ENCODE results near the gene GRIK1.
"Not testable (repeated sequence)": the region's sequence is repeated elsewhere in the genome, so short reads cannot be mapped to it uniquely, and the experiment has no call there.

Gene GRIK1

GRCh38 chr21:29939924-29940275, at the start of gene GRIK1:
TSS of gene GRIK1 (minus strand) at chr21:29939996.
- Histone ChIP-seq H3K9me3 (ENCODE audit: control insufficient read depth, insufficient read depth, low read depth, low read length) (no peaks in the 10 kb centered on the region), H3K36me3 (ENCODE audit: control insufficient read depth, insufficient read depth, low read length) (no peaks in the 10 kb centered on the region), H3K4me1 (ENCODE audit: control insufficient read depth, insufficient read depth, low read length) (no peaks in the 10 kb centered on the region), H3K4me3 (ENCODE audit: low read depth, low read length) (peak within 1 kb of the TSS; percentile 78), H3K27me3 (ENCODE audit: control insufficient read depth, insufficient read depth, low read length) (peaks cover 73% of the 10 kb centered on the region), H3K9ac (ENCODE audit: low read length) (peak within 1 kb of the TSS; percentile 56), H3K27ac (ENCODE audit: low read depth, low read length) (no peak within 1 kb of the TSS)

DNA sequence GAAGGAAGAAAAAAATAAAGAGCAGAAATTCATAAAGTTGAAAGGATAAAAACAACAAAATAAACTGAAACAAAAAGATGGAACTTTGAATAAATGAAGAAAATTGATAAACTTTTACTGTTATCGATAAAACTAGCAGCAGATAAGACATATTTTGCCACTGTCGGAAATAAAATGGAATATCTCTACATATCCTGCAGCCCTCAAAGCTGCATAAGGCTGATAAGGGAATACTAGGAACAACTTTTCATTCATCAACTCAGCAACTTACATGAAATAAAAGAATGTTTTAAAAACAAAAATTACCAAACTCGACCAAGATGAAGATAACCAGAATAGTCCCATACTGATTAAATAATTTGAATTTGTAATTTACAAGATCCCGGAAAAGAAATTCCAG, 48.0 kb upstream of the GRIK1 start:
- Histone ChIP-seq H3K27ac (ENCODE audit: low read depth, low read length) (no peak overlapping the region), H3K36me3 (ENCODE audit: control insufficient read depth, insufficient read depth, low read length) (no peaks in the 10 kb centered on the region), H3K4me3 (ENCODE audit: low read depth, low read length) (no peak overlapping the region), H3K27me3 (ENCODE audit: control insufficient read depth, insufficient read depth, low read length) (no peaks in the 10 kb centered on the region), H3K4me1 (ENCODE audit: control insufficient read depth, insufficient read depth, low read length) (peaks cover 2% of the 10 kb centered on the region; the same call in 1 of the 2 replicates), H3K9me3 (ENCODE audit: control insufficient read depth, insufficient read depth, low read depth, low read length) (peaks cover 9% of the 10 kb centered on the region; the same call in 1 of the 2 replicates), H3K9ac (ENCODE audit: low read length) (no peak overlapping the region)

- Histone ChIP-seq H3K27me3 (ENCODE audit: control insufficient read depth, insufficient read depth, low read length) (no peaks in the 10 kb centered on the region), H3K4me3 (ENCODE audit: low read depth, low read length) (no peak overlapping the region), H3K36me3 (ENCODE audit: control insufficient read depth, insufficient read depth, low read length) (no peaks in the 10 kb centered on the region), H3K4me1 (ENCODE audit: control insufficient read depth, insufficient read depth, low read length) (no peaks in the 10 kb centered on the region), H3K27ac (ENCODE audit: low read depth, low read length) (no peak overlapping the region), H3K9me3 (ENCODE audit: control insufficient read depth, insufficient read depth, low read depth, low read length) (peaks cover 9% of the 10 kb centered on the region; the same call in 1 of the 2 replicates), H3K9ac (ENCODE audit: low read length) (no peak overlapping the region)
Observed at GRCh38 chr21:29985866-29986265, 46.1 kb upstream of the GRIK1 start.

GRCh38 chr21:29979043-29979442, 39.2 kb upstream of the GRIK1 start:
- Histone ChIP-seq H3K9ac (ENCODE audit: low read length) (no peak overlapping the region), H3K27me3 (ENCODE audit: control insufficient read depth, insufficient read depth, low read length) (no peaks in the 10 kb centered on the region), H3K36me3 (ENCODE audit: control insufficient read depth, insufficient read depth, low read length) (no peaks in the 10 kb centered on the region), H3K4me3 (ENCODE audit: low read depth, low read length) (no peak overlapping the region), H3K4me1 (ENCODE audit: control insufficient read depth, insufficient read depth, low read length) (no peaks in the 10 kb centered on the region), H3K27ac (ENCODE audit: low read depth, low read length) (no peak overlapping the region), H3K9me3 (ENCODE audit: control insufficient read depth, insufficient read depth, low read depth, low read length) (no peaks in the 10 kb centered on the region)

GRCh38 chr21:29975776-29976175, 36.0 kb upstream of the GRIK1 start:
- Histone ChIP-seq H3K27me3 (ENCODE audit: control insufficient read depth, insufficient read depth, low read length) (no peaks in the 10 kb centered on the region), H3K36me3 (ENCODE audit: control insufficient read depth, insufficient read depth, low read length) (no peaks in the 10 kb centered on the region), H3K4me3 (ENCODE audit: low read depth, low read length) (no peak overlapping the region), H3K4me1 (ENCODE audit: control insufficient read depth, insufficient read depth, low read length) (no peaks in the 10 kb centered on the region), H3K27ac (ENCODE audit: low read depth, low read length) (no peak overlapping the region), H3K9me3 (ENCODE audit: control insufficient read depth, insufficient read depth, low read depth, low read length) (no peaks in the 10 kb centered on the region), H3K9ac (ENCODE audit: low read length) (no peak overlapping the region)

DNA sequence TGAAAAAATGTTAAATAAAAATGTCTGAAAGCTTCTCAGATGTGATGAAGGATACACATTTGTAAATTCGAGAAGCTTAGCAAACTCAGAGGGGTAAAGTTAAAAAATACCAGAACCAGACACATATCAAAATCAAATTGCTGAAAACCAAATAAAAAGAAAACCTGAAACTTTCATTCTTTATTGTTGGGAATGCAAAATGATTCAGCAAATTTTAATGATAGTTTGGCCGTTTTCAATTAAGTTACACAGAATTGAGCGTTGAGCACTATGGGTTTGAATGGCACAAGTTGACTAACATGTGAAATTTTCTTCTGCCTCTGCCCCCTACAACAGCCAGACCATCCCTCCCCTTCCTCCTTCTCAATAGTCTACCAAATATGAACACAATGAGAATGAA, 33.5 kb upstream of the GRIK1 start:
- Histone ChIP-seq H3K36me3 (ENCODE audit: control insufficient read depth, insufficient read depth, low read length) (no peaks in the 10 kb centered on the region), H3K9ac (ENCODE audit: low read length) (no peak overlapping the region), H3K9me3 (ENCODE audit: control insufficient read depth, insufficient read depth, low read depth, low read length) (no peaks in the 10 kb centered on the region), H3K27ac (ENCODE audit: low read depth, low read length) (no peak overlapping the region), H3K27me3 (ENCODE audit: control insufficient read depth, insufficient read depth, low read length) (no peaks in the 10 kb centered on the region), H3K4me3 (ENCODE audit: low read depth, low read length) (no peak overlapping the region), H3K4me1 (ENCODE audit: control insufficient read depth, insufficient read depth, low read length) (peaks cover 2% of the 10 kb centered on the region; the same call in 1 of the 2 replicates)

- Histone ChIP-seq H3K36me3 (ENCODE audit: control insufficient read depth, insufficient read depth, low read length) (no peaks in the 10 kb centered on the region), H3K4me3 (ENCODE audit: low read depth, low read length) (no peak overlapping the region), H3K4me1 (ENCODE audit: control insufficient read depth, insufficient read depth, low read length) (no peaks in the 10 kb centered on the region), H3K27ac (ENCODE audit: low read depth, low read length) (no peak overlapping the region), H3K9ac (ENCODE audit: low read length) (no peak overlapping the region), H3K9me3 (ENCODE audit: control insufficient read depth, insufficient read depth, low read depth, low read length) (no peaks in the 10 kb centered on the region), H3K27me3 (ENCODE audit: control insufficient read depth, insufficient read depth, low read length) (no peaks in the 10 kb centered on the region)
Observed at GRCh38 chr21:29961291-29962027, 21.7 kb upstream of the GRIK1 start.

DNA sequence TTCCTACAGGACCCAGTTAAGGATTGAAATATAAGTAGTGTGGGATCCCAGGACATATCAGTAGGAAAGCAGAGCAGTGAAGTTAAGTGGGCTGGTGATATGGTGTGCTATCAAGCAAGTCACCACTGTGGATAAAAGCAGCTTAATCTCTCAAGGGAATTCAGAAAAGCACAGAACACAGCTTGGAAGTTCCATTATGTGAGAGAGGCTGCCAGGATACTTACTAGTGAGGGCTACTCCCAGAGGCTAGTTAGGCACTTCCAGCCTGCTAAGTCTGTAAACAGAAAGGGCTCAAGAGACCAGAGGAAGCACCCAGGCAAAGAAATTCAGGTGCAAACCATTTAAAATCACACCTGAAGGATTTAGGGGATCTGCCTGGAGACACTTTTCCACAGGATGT, 18.8 kb upstream of the GRIK1 start:
- Histone ChIP-seq H3K9ac (ENCODE audit: low read length) (no peak overlapping the region), H3K9me3 (ENCODE audit: control insufficient read depth, insufficient read depth, low read depth, low read length) (no peaks in the 10 kb centered on the region), H3K4me3 (ENCODE audit: low read depth, low read length) (no peak overlapping the region), H3K36me3 (ENCODE audit: control insufficient read depth, insufficient read depth, low read length) (no peaks in the 10 kb centered on the region), H3K4me1 (ENCODE audit: control insufficient read depth, insufficient read depth, low read length) (no peaks in the 10 kb centered on the region), H3K27me3 (ENCODE audit: control insufficient read depth, insufficient read depth, low read length) (no peaks in the 10 kb centered on the region), H3K27ac (ENCODE audit: low read depth, low read length) (no peak overlapping the region)

GRCh38 chr21:29958035-29958434, 18.2 kb upstream of the GRIK1 start:
- H3K27me3 ChIP-seq (ENCODE audit: control insufficient read depth, insufficient read depth, low read length); H3K4me3 ChIP-seq (ENCODE audit: low read depth, low read length); H3K4me1 ChIP-seq (ENCODE audit: control insufficient read depth, insufficient read depth, low read length); H3K36me3 ChIP-seq (ENCODE audit: control insufficient read depth, insufficient read depth, low read length); H3K27ac ChIP-seq (ENCODE audit: low read depth, low read length); H3K9ac ChIP-seq (ENCODE audit: low read length); H3K9me3 ChIP-seq (ENCODE audit: control insufficient read depth, insufficient read depth, low read depth, low read length): not testable (repeated sequence)

GRCh38 chr21:29953690-29954089, 13.9 kb upstream of the GRIK1 start:
- H3K9ac ChIP-seq (ENCODE audit: low read length), result no peak overlapping the region
- no peak overlapping the region for H3K27ac ChIP-seq (ENCODE audit: low read depth, low read length)
- H3K4me3 ChIP-seq (ENCODE audit: low read depth, low read length), result no peak overlapping the region
- H3K36me3 ChIP-seq (ENCODE audit: control insufficient read depth, insufficient read depth, low read length), result no peaks in the 10 kb centered on the region
- no peaks in the 10 kb centered on the region for H3K9me3 ChIP-seq (ENCODE audit: control insufficient read depth, insufficient read depth, low read depth, low read length)
- H3K27me3 ChIP-seq (ENCODE audit: control insufficient read depth, insufficient read depth, low read length), result no peaks in the 10 kb centered on the region
- H3K4me1 ChIP-seq (ENCODE audit: control insufficient read depth, insufficient read depth, low read length), result no peaks in the 10 kb centered on the region

DNA sequence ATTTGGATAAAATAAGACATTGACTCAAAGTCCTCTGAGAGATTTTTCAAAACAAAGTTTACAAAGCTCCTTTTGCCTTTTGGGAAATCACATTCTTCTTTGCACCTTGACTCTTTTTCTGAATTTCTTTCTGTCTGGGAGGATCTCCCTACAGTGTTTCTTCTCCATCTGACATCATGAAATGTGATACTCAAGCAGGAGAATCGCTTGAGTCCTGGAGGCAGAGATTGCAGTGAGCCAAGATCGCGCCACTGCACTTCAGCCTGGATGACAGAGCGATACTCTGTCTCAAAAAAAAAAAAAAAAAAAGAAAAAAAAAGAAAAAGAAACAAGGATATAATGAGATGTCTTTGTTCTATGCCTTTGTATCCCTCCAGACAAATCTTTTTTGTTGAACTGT, 13.3 kb upstream of the GRIK1 start:
- Histone ChIP-seq H3K36me3 (ENCODE audit: control insufficient read depth, insufficient read depth, low read length) (no peaks in the 10 kb centered on the region), H3K4me1 (ENCODE audit: control insufficient read depth, insufficient read depth, low read length) (no peaks in the 10 kb centered on the region), H3K4me3 (ENCODE audit: low read depth, low read length) (no peak overlapping the region), H3K9me3 (ENCODE audit: control insufficient read depth, insufficient read depth, low read depth, low read length) (no peaks in the 10 kb centered on the region), H3K27ac (ENCODE audit: low read depth, low read length) (no peak overlapping the region), H3K9ac (ENCODE audit: low read length) (no peak overlapping the region), H3K27me3 (ENCODE audit: control insufficient read depth, insufficient read depth, low read length) (no peaks in the 10 kb centered on the region)
